ENCODE results near the gene UBR4. TPM values are rescaled to one million over a fixed set of nuclear protein-coding genes. Genes with fewer than 3 reads are reported as not detected.

The UBR4 gene
- total RNA-seq, 1 experiment from 2014 or later = 107 TPM

DNA sequence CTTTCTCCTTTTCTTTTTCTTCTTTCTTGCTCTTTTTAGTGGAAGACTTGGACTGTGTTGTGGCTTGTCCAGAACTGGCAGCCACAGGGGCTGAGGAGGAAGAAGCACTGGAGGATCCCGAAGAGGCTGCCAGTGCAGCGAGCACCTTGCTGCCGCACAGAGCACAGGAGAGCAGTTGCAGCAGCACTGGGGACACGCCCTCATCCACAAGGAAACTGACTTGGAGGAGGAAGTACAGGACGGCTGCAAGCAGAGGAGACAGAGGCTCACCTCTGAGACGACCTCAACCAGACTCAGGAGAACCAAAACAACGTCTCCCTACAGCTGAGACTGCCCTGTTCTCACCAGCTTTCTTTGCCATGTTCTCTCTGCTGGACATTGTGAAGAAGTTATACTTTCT, 88.9 kb downstream of the UBR4 start:
- intact Hi-C loops (cut with micrococcal nuclease) = no loop called here
- POLR2A ChIA-PET = no interaction called here
- H2AFZ ChIP-seq (ENCODE audit: low read depth, low read length, poor library complexity, severe bottlenecking) = no peak overlapping the region
- no peaks in the 10 kb centered on the region for H3K27me3 ChIP-seq (ENCODE audit: insufficient read depth, low read length)
- ATAC-seq (no peak), DNase-seq (ENCODE audit: low read depth, low spot score) (no peak)
- no peak overlapping the region for H3K4me3 ChIP-seq (replicated peaks in 1 of 2; ENCODE audit: low read depth in 1 of 2, low read length in 2 of 2)
- H3K9me3 ChIP-seq (ENCODE audit: control insufficient read depth in 1 of 2, insufficient read depth in 1 of 2, low read depth in 1 of 2, low read length in 2 of 2) = no peaks in the 10 kb centered on the region
- H3K9me2 ChIP-seq (ENCODE audit: insufficient read depth) = no peaks in the 10 kb centered on the region
- TF ChIP-seq SP1 (IDR thresholded peaks at IDR 0.05; ENCODE audit: low read depth) = no peak
- no peak for TF ChIP-seq SIN3A (IDR thresholded peaks at IDR 0.05; ENCODE audit: low read depth)
- no peak for TF ChIP-seq CEBPB (IDR thresholded peaks at IDR 0.05; ENCODE audit: low read depth)
- TF ChIP-seq, protein P1, sequence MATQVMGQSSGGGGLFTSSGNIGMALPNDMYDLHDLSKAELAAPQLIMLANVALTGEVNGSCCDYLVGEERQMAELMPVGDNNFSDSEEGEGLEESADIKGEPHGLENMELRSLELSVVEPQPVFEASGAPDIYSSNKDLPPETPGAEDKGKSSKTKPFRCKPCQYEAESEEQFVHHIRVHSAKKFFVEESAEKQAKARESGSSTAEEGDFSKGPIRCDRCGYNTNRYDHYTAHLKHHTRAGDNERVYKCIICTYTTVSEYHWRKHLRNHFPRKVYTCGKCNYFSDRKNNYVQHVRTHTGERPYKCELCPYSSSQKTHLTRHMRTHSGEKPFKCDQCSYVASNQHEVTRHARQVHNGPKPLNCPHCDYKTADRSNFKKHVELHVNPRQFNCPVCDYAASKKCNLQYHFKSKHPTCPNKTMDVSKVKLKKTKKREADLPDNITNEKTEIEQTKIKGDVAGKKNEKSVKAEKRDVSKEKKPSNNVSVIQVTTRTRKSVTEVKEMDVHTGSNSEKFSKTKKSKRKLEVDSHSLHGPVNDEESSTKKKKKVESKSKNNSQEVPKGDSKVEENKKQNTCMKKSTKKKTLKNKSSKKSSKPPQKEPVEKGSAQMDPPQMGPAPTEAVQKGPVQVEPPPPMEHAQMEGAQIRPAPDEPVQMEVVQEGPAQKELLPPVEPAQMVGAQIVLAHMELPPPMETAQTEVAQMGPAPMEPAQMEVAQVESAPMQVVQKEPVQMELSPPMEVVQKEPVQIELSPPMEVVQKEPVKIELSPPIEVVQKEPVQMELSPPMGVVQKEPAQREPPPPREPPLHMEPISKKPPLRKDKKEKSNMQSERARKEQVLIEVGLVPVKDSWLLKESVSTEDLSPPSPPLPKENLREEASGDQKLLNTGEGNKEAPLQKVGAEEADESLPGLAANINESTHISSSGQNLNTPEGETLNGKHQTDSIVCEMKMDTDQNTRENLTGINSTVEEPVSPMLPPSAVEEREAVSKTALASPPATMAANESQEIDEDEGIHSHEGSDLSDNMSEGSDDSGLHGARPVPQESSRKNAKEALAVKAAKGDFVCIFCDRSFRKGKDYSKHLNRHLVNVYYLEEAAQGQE (IDR thresholded peaks at IDR 0.05; ENCODE audit: low read depth) = no peak
- TF ChIP-seq, protein P2, sequence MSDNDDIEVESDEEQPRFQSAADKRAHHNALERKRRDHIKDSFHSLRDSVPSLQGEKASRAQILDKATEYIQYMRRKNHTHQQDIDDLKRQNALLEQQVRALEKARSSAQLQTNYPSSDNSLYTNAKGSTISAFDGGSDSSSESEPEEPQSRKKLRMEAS (IDR thresholded peaks at IDR 0.05) = no peak
- TF ChIP-seq ELF1 (IDR thresholded peaks at IDR 0.05; ENCODE audit: borderline replicate concordance, low read depth) = no peak
- no peak for TF ChIP-seq EZH2phosphoT487 (IDR thresholded peaks at IDR 0.05; ENCODE audit: borderline replicate concordance)
- no peak for TF ChIP-seq CBX3 (IDR thresholded peaks at IDR 0.05; ENCODE audit: low read depth)
- no peak overlapping the region for H3K4me2 ChIP-seq (ENCODE audit: low read length)
- H3K36me3 ChIP-seq (ENCODE audit: control insufficient read depth in 1 of 2, insufficient read depth in 2 of 2, low read length in 2 of 2) = peaks cover 85 to 92% of the 10 kb centered on the region in 2 experiments
- BruUV-seq (replicated peaks) = no TSS peak
- CTCF ChIA-PET = no interaction called here
- H3K79me2 ChIP-seq (ENCODE audit: insufficient read depth, low read length) = no peaks in the 10 kb centered on the region
- no peaks in the 10 kb centered on the region for H3K4me1 ChIP-seq (ENCODE audit: control insufficient read depth in 1 of 2, insufficient read depth in 2 of 2, low read length in 2 of 2)
- no peaks in the 10 kb centered on the region for H4K20me1 ChIP-seq (ENCODE audit: insufficient read depth)
- RAD21 ChIA-PET (ENCODE audit: low non-redundant PET in 1 of 2, low total read pairs in 2 of 2, uncharacterized antibody in 2 of 2, unreplicated experiment in 2 of 2) = no interaction called here
- H3K27ac ChIP-seq (ENCODE audit: low read depth, low read length) = no peak overlapping the region
- H3K9ac ChIP-seq (ENCODE audit: low read length) = no peak overlapping the region

Measured in HCT116 (cell line).